BE2C (cell line): ENCODE measurements around the gene IFIT3.

Source experiments
- DNase-seq: peaks from one replicate; pipeline ENCODE4 v3.0.0-alpha.2; 2020
- H3K27me3 ChIP-seq: fragments of 250-450 bp; sonication (Bioruptor Pico); 2 replicates; pipeline ENCODE4 v1.5.1; 2020; ENCODE audit warnings: mild to moderate bottlenecking
- H3K36me3 ChIP-seq: fragments of 250-450 bp; sonication (Bioruptor Pico); 2 replicates; pipeline ENCODE4 v1.5.1; 2020; ENCODE audit warnings: mild to moderate bottlenecking
- H3K4me1 ChIP-seq: fragments of 250-450 bp; sonication (Bioruptor Pico); 2 replicates; pipeline ENCODE4 v1.5.1; 2020
- H3K4me3 ChIP-seq: 2 replicates; pipeline ENCODE4 v1.5.1; 2011; ENCODE audit warnings: low read depth, low read length
- H3K9me3 ChIP-seq: fragments of 250-450 bp; sonication (Bioruptor Pico); 2 replicates; pipeline ENCODE4 v1.5.1; 2020
- TF ChIP-seq, protein P1 (sequence below): IDR thresholded peaks from 2 replicates; pipeline ENCODE4 v1.5.1; 2012; ENCODE audit warnings: mild to moderate bottlenecking, low read depth, low read length

The IFIT3 gene

GRCh38 chr10:89373916-89374711 is 46.3 kb downstream of the IFIT3 start:
- TF ChIP-seq, protein P1, sequence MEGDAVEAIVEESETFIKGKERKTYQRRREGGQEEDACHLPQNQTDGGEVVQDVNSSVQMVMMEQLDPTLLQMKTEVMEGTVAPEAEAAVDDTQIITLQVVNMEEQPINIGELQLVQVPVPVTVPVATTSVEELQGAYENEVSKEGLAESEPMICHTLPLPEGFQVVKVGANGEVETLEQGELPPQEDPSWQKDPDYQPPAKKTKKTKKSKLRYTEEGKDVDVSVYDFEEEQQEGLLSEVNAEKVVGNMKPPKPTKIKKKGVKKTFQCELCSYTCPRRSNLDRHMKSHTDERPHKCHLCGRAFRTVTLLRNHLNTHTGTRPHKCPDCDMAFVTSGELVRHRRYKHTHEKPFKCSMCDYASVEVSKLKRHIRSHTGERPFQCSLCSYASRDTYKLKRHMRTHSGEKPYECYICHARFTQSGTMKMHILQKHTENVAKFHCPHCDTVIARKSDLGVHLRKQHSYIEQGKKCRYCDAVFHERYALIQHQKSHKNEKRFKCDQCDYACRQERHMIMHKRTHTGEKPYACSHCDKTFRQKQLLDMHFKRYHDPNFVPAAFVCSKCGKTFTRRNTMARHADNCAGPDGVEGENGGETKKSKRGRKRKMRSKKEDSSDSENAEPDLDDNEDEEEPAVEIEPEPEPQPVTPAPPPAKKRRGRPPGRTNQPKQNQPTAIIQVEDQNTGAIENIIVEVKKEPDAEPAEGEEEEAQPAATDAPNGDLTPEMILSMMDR: no peak
- Histone ChIP-seq H3K36me3 (no peaks in the 10 kb centered on the region), H3K9me3 (no peaks in the 10 kb centered on the region), H3K4me1 (peaks cover 14% of the 10 kb centered on the region), H3K4me3 (no peak overlapping the region), H3K27me3 (no peaks in the 10 kb centered on the region)
- DNase-seq: peak; percentile 28

GRCh38 chr10:89374713-89375141 is 46.9 kb downstream of the IFIT3 start:
- peak; percentile 24 for DNase-seq
- no peaks in the 10 kb centered on the region for H3K27me3 ChIP-seq
- H3K36me3 ChIP-seq: no peaks in the 10 kb centered on the region
- H3K9me3 ChIP-seq: no peaks in the 10 kb centered on the region
- TF ChIP-seq, protein P1: no peak
- peaks cover 14% of the 10 kb centered on the region for H3K4me1 ChIP-seq
- H3K4me3 ChIP-seq: no peak overlapping the region

- TF ChIP-seq, protein P1: no peak
- no peak for DNase-seq
- Histone ChIP-seq H3K9me3 (no peaks in the 10 kb centered on the region), H3K4me1 (peaks cover 14% of the 10 kb centered on the region), H3K4me3 (no peak within 1 kb of the TSS), H3K27me3 (no peaks in the 10 kb centered on the region), H3K36me3 (no peaks in the 10 kb centered on the region)
Observed at GRCh38 chr10:89377705-89378637, 50.2 kb downstream of the IFIT3 start, which contains the start of gene IFIT1B. TSS of gene IFIT1B (plus strand) at chr10:89378056. CDS start at chr10:89378136, 80 bp downstream.

GRCh38 chr10:89379103-89379502 is 51.3 kb downstream of the IFIT3 start:
- Histone ChIP-seq H3K36me3 (no peaks in the 10 kb centered on the region), H3K4me3 (no peak overlapping the region), H3K4me1 (peaks cover 10% of the 10 kb centered on the region), H3K9me3 (no peaks in the 10 kb centered on the region), H3K27me3 (no peaks in the 10 kb centered on the region)
- DNase-seq: no peak
- TF ChIP-seq, protein P1: no peak

DNA sequence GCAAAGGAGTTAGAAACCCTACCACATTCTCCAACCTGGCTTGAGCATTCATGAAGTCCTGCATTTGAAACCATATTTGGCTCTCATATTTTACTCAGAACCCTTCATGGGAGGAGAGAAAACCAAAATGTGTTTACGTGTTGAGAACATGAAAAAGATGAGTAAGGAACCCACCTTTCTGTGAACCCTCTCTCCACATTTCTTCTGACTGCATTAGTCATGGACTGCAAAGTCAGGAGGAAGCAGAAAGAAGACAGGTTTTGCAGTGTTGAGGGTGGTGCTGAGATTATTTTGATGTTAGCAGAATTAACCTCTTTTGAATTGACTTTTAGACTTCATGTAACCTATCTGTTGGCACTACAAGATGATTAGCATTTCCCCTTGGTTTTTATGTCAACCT is 55.0 kb downstream of the IFIT3 start:
- TF ChIP-seq, protein P1: no peak
- H3K4me3 ChIP-seq: no peak overlapping the region
- DNase-seq: no peak
- no peaks in the 10 kb centered on the region for H3K27me3 ChIP-seq
- H3K4me1 ChIP-seq: no peaks in the 10 kb centered on the region
- no peaks in the 10 kb centered on the region for H3K9me3 ChIP-seq
- no peaks in the 10 kb centered on the region for H3K36me3 ChIP-seq
